Measurements from ENCODE around the gene RHOF. TPM values are rescaled to one million over a fixed set of nuclear protein-coding genes. Genes with fewer than 3 reads are reported as not detected.

RHOF gene
- total and polyA plus RNA-seq, 9 donors: 3.7 to 37.3 (median 15.8) TPM

DNA sequence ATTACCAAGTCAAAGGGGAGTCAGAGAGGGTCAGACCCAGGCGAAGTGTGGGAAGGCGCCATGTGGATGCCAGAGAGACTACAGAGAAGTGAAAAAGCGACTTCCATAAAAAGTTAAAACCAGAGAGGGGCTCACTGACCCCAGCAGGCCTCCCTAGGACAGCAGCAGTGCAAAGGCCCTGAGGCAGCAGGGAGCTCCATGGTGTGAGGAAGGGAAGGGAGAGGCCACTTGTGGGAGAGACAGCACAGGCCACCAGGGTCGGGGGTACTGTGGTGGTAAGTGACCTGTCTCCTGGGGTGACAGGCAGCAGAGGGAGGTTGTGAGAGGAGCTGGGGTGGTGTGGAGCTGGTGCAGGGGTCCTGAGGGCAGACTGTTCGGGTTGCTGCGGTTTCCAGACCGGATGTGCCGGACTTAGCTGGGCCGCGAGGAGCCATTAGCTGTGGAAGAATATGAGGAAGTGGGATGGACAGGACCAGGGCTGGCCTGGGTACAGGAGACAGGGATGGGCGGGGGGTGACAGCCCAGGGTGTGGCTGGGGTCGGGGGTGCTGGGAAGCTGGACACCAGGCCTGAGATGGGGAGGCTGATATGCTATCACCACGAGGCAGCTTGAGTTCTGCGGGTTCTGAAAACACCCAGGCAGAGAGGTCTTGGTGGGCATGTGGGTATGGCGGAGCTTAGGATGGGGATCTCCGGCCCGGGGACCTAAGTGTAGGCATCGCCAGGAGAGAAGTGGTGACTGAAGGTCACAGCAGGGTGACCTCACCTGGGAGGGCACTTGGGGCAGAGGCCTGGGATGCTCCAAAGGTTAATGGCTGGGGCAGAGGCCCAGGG is 33.0 kb upstream of the RHOF start:
- no peak overlapping the region for H3K27ac ChIP-seq
- WGBS, 3 donors: 87 to 88% (median 88%) methylated on average over 18 of the region's 18 CpGs
- intact Hi-C loops (cut with DNase I): loop anchor here in 1 of 4 donors (10.0 kb wide), 1 partner anchor 48 kb away; no protein-coding TSS in a partner anchor

GRCh38 chr12:121825041-121825523 is 31.6 kb upstream of the RHOF start:
- TF ChIP-seq, protein P1, sequence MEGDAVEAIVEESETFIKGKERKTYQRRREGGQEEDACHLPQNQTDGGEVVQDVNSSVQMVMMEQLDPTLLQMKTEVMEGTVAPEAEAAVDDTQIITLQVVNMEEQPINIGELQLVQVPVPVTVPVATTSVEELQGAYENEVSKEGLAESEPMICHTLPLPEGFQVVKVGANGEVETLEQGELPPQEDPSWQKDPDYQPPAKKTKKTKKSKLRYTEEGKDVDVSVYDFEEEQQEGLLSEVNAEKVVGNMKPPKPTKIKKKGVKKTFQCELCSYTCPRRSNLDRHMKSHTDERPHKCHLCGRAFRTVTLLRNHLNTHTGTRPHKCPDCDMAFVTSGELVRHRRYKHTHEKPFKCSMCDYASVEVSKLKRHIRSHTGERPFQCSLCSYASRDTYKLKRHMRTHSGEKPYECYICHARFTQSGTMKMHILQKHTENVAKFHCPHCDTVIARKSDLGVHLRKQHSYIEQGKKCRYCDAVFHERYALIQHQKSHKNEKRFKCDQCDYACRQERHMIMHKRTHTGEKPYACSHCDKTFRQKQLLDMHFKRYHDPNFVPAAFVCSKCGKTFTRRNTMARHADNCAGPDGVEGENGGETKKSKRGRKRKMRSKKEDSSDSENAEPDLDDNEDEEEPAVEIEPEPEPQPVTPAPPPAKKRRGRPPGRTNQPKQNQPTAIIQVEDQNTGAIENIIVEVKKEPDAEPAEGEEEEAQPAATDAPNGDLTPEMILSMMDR (IDR thresholded peaks at IDR 0.05): no peak
- no peak for DNase-seq
- Histone ChIP-seq H3K9me3 (no peaks in the 10 kb centered on the region), H3K27ac (no peak overlapping the region), H3K4me3 (no peak overlapping the region), H3K36me3 (no peaks in the 10 kb centered on the region), H3K4me1 (ENCODE audit: insufficient read depth) (no peaks in the 10 kb centered on the region), H3K27me3 (no peaks in the 10 kb centered on the region)
- intact Hi-C loops (cut with DNase I): loop anchor here in 1 of 4 donors (10.0 kb wide), 1 partner anchor 50 kb away; no protein-coding TSS in a partner anchor
- 89 to 92% (median 91%) methylated on average over 18 of the region's 18 CpGs for WGBS, 3 donors

More for the DNA sequence above, 33.0 kb upstream of the RHOF start:
- no peaks in the 10 kb centered on the region for H3K27me3 ChIP-seq
- H3K4me3 ChIP-seq: no peak overlapping the region
- no peak for DNase-seq
- TF ChIP-seq EP300 (IDR thresholded peaks at IDR 0.05) (no peak), POLR2A (IDR thresholded peaks at IDR 0.05) (no peak)
- TF ChIP-seq, protein P1 (IDR thresholded peaks at IDR 0.05): no peak
- no peaks in the 10 kb centered on the region for H3K36me3 ChIP-seq
- no peaks in the 10 kb centered on the region for H3K9me3 ChIP-seq
- no peaks in the 10 kb centered on the region for H3K4me1 ChIP-seq (ENCODE audit: insufficient read depth)

GRCh38 chr12:121823727-121824115 is 30.2 kb upstream of the RHOF start:
- WGBS, 3 donors: 73 to 78% (median 74%) methylated on average over 12 of the region's 12 CpGs
- no peak for DNase-seq
- no peaks in the 10 kb centered on the region for H3K36me3 ChIP-seq
- H3K27me3 ChIP-seq: no peaks in the 10 kb centered on the region
- TF ChIP-seq, protein P1 (IDR thresholded peaks at IDR 0.05): no peak
- TF ChIP-seq POLR2A (IDR thresholded peaks at IDR 0.05): no peak
- TF ChIP-seq EP300 (IDR thresholded peaks at IDR 0.05): no peak
- intact Hi-C loops (cut with DNase I): loop anchor here in 1 of 4 donors (10.0 kb wide), 1 partner anchor 51 kb away; no protein-coding TSS in a partner anchor
- H3K27ac ChIP-seq: no peak overlapping the region
- H3K4me3 ChIP-seq: no peak overlapping the region
- no peaks in the 10 kb centered on the region for H3K4me1 ChIP-seq (ENCODE audit: insufficient read depth)
- H3K9me3 ChIP-seq: no peaks in the 10 kb centered on the region

DNA sequence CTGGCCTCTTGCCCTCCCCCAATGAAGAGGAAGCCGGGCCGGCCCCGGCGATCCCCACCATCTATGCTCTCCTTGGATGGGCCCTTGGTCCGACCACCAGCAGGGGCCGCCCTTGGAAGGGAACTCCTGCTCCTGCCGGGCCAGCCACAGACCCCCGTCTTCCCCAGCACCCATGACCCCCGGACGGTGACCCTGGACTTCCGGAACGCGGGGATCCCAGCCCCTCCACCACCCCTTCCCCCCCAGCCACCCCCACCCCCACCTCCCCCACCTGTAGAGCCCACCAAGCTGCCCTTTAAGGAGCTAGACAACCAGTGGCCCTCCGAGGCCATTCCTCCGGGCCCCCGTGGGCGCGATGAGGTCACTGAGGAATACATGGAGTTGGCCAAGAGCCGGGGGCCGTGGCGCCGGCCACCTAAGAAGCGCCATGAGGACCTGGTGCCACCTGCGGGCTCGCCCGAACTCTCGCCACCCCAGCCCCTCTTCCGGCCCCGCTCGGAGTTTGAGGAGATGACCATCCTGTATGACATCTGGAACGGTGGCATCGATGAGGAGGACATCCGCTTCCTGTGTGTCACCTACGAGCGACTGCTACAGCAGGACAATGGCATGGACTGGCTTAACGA is 29.7 kb upstream of the RHOF start:
- Histone ChIP-seq H3K36me3 (no peaks in the 10 kb centered on the region), H3K9me3 (no peaks in the 10 kb centered on the region), H3K27me3 (no peaks in the 10 kb centered on the region), H3K4me1 (ENCODE audit: insufficient read depth) (no peaks in the 10 kb centered on the region), H3K27ac (no peak overlapping the region), H3K4me3 (no peak overlapping the region)
- intact Hi-C loops (cut with DNase I): loop anchor here in 1 of 4 donors (10.0 kb wide), 1 partner anchor 52 kb away; no protein-coding TSS in a partner anchor
- 79 to 87% (median 82%) methylated on average over 29 to 36 of the region's 36 CpGs for WGBS, 3 donors
- DNase-seq: no peak
- no peak for TF ChIP-seq POLR2A (IDR thresholded peaks at IDR 0.05)
